WTC11 (cell line): ENCODE data around the gene CPVL.

Experiments
- JUN ChIP-seq: sonication (generic); formaldehyde crosslinking; IDR thresholded peaks from 2 replicates; pipeline ENCODE4 v1.8.0; 2023; ENCODE audit warnings: mild to moderate bottlenecking, missing genetic modification reagents
- NR1H2 ChIP-seq: sonication (generic); formaldehyde crosslinking; IDR thresholded peaks from 2 replicates; pipeline ENCODE4 v1.9.0; 2021; ENCODE audit warnings: mild to moderate bottlenecking, moderate library complexity, missing genetic modification reagents
- NR2C2 ChIP-seq: sonication (generic); formaldehyde crosslinking; IDR thresholded peaks from 2 replicates; pipeline ENCODE4 v1.8.0; 2022; ENCODE audit warnings: mild to moderate bottlenecking, missing genetic modification reagents
- SP1 ChIP-seq: sonication (generic); formaldehyde crosslinking; conservative IDR thresholded peaks from 2 replicates; pipeline ENCODE4 v1.8.1; 2022; ENCODE audit warnings: missing genetic modification reagents
- TEAD4 ChIP-seq: sonication (generic); formaldehyde crosslinking; IDR thresholded peaks from 2 replicates; pipeline ENCODE4 v1.8.0; 2022; ENCODE audit warnings: mild to moderate bottlenecking, missing genetic modification reagents
- TF ChIP-seq, protein P1 (sequence below): fragments of 200-600 bp; IDR thresholded peaks from 2 replicates; pipeline ENCODE4 v1.8.0; 2022; ENCODE audit warnings: antibody characterized with exemption
- TF ChIP-seq, protein P2 (sequence below): sonication (generic); formaldehyde crosslinking; IDR thresholded peaks from 2 replicates; pipeline ENCODE4 v1.8.0; 2022; ENCODE audit warnings: mild to moderate bottlenecking, missing genetic modification reagents
- TF ChIP-seq, protein P3 (sequence below): sonication (generic); formaldehyde crosslinking; IDR thresholded peaks from 2 replicates; pipeline ENCODE4 v1.8.1; 2023; ENCODE audit warnings: mild to moderate bottlenecking, moderate library complexity, missing genetic modification reagents
- TF ChIP-seq, protein P4 (sequence below): sonication (generic); formaldehyde crosslinking; IDR thresholded peaks from 2 replicates; pipeline ENCODE4 v1.8.1; 2022; ENCODE audit warnings: missing genetic modification reagents, borderline replicate concordance
- TF ChIP-seq, protein P5 (sequence below): sonication (generic); formaldehyde crosslinking; IDR thresholded peaks from 2 replicates; pipeline ENCODE4 v1.8.1; 2023; ENCODE audit warnings: mild to moderate bottlenecking, missing genetic modification reagents, borderline replicate concordance
- TF ChIP-seq, protein P6 (sequence below): sonication (generic); formaldehyde crosslinking; IDR thresholded peaks from 2 replicates; pipeline ENCODE4 v1.8.0; 2023; ENCODE audit warnings: missing genetic modification reagents, mild to moderate bottlenecking, borderline replicate concordance
- TF ChIP-seq, protein P7 (sequence below): sonication (generic); formaldehyde crosslinking; IDR thresholded peaks from 2 replicates; pipeline ENCODE4 v1.8.0; 2023; ENCODE audit warnings: mild to moderate bottlenecking, missing genetic modification reagents
- TF ChIP-seq, protein P8 (sequence below): sonication (generic); formaldehyde crosslinking; IDR thresholded peaks from 2 replicates; pipeline ENCODE4 v1.8.0; 2022; ENCODE audit warnings: mild to moderate bottlenecking, missing genetic modification reagents

DNA sequence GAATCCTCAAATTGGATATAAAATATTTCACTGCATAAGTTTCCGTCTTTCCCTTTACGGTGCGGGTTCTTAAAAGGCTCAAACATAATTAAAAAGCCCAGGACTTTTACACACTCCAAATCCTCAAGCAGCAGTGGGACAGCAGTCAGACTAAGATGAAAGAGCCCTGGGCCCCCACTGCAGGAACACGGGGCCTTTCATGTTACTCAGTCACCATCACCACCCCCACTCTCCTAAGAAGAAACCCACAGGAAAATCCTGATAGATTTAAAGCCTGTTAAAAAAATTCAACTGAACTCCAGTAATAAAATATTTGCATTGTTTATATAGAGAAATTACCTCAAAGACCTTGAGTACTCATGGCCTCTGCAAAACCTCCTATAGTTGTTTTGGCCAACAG, 114.2 kb downstream of the CPVL start:
- TF ChIP-seq, protein P1, sequence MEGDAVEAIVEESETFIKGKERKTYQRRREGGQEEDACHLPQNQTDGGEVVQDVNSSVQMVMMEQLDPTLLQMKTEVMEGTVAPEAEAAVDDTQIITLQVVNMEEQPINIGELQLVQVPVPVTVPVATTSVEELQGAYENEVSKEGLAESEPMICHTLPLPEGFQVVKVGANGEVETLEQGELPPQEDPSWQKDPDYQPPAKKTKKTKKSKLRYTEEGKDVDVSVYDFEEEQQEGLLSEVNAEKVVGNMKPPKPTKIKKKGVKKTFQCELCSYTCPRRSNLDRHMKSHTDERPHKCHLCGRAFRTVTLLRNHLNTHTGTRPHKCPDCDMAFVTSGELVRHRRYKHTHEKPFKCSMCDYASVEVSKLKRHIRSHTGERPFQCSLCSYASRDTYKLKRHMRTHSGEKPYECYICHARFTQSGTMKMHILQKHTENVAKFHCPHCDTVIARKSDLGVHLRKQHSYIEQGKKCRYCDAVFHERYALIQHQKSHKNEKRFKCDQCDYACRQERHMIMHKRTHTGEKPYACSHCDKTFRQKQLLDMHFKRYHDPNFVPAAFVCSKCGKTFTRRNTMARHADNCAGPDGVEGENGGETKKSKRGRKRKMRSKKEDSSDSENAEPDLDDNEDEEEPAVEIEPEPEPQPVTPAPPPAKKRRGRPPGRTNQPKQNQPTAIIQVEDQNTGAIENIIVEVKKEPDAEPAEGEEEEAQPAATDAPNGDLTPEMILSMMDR, result no peak
- TF ChIP-seq, protein P2, sequence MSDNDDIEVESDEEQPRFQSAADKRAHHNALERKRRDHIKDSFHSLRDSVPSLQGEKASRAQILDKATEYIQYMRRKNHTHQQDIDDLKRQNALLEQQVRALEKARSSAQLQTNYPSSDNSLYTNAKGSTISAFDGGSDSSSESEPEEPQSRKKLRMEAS (CRISPR knock-in tag), result no peak
- TF ChIP-seq, protein P3, sequence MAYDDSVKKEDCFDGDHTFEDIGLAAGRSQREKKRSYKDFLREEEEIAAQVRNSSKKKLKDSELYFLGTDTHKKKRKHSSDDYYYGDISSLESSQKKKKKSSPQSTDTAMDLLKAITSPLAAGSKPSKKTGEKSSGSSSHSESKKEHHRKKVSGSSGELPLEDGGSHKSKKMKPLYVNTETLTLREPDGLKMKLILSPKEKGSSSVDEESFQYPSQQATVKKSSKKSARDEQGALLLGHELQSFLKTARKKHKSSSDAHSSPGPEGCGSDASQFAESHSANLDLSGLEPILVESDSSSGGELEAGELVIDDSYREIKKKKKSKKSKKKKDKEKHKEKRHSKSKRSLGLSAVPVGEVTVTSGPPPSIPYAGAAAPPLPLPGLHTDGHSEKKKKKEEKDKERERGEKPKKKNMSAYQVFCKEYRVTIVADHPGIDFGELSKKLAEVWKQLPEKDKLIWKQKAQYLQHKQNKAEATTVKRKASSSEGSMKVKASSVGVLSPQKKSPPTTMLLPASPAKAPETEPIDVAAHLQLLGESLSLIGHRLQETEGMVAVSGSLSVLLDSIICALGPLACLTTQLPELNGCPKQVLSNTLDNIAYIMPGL (CRISPR knock-in tag), result no peak
- TF ChIP-seq, protein P4, sequence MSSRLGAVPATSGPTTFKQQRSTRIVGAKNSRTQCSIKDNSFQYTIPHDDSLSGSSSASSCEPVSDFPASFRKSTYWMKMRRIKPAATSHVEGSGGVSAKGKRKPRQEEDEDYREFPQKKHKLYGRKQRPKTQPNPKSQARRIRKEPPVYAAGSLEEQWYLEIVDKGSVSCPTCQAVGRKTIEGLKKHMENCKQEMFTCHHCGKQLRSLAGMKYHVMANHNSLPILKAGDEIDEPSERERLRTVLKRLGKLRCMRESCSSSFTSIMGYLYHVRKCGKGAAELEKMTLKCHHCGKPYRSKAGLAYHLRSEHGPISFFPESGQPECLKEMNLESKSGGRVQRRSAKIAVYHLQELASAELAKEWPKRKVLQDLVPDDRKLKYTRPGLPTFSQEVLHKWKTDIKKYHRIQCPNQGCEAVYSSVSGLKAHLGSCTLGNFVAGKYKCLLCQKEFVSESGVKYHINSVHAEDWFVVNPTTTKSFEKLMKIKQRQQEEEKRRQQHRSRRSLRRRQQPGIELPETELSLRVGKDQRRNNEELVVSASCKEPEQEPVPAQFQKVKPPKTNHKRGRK (CRISPR knock-in tag), result no peak
- TF ChIP-seq NR2C2 (CRISPR knock-in tag) (no peak), SP1 (no peak), JUN (CRISPR knock-in tag) (no peak), TEAD4 (no peak), NR1H2 (CRISPR knock-in tag) (no peak)
- TF ChIP-seq, protein P5, sequence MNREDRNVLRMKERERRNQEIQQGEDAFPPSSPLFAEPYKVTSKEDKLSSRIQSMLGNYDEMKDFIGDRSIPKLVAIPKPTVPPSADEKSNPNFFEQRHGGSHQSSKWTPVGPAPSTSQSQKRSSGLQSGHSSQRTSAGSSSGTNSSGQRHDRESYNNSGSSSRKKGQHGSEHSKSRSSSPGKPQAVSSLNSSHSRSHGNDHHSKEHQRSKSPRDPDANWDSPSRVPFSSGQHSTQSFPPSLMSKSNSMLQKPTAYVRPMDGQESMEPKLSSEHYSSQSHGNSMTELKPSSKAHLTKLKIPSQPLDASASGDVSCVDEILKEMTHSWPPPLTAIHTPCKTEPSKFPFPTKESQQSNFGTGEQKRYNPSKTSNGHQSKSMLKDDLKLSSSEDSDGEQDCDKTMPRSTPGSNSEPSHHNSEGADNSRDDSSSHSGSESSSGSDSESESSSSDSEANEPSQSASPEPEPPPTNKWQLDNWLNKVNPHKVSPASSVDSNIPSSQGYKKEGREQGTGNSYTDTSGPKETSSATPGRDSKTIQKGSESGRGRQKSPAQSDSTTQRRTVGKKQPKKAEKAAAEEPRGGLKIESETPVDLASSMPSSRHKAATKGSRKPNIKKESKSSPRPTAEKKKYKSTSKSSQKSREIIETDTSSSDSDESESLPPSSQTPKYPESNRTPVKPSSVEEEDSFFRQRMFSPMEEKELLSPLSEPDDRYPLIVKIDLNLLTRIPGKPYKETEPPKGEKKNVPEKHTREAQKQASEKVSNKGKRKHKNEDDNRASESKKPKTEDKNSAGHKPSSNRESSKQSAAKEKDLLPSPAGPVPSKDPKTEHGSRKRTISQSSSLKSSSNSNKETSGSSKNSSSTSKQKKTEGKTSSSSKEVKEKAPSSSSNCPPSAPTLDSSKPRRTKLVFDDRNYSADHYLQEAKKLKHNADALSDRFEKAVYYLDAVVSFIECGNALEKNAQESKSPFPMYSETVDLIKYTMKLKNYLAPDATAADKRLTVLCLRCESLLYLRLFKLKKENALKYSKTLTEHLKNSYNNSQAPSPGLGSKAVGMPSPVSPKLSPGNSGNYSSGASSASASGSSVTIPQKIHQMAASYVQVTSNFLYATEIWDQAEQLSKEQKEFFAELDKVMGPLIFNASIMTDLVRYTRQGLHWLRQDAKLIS (CRISPR knock-in tag), result no peak
- TF ChIP-seq, protein P6, sequence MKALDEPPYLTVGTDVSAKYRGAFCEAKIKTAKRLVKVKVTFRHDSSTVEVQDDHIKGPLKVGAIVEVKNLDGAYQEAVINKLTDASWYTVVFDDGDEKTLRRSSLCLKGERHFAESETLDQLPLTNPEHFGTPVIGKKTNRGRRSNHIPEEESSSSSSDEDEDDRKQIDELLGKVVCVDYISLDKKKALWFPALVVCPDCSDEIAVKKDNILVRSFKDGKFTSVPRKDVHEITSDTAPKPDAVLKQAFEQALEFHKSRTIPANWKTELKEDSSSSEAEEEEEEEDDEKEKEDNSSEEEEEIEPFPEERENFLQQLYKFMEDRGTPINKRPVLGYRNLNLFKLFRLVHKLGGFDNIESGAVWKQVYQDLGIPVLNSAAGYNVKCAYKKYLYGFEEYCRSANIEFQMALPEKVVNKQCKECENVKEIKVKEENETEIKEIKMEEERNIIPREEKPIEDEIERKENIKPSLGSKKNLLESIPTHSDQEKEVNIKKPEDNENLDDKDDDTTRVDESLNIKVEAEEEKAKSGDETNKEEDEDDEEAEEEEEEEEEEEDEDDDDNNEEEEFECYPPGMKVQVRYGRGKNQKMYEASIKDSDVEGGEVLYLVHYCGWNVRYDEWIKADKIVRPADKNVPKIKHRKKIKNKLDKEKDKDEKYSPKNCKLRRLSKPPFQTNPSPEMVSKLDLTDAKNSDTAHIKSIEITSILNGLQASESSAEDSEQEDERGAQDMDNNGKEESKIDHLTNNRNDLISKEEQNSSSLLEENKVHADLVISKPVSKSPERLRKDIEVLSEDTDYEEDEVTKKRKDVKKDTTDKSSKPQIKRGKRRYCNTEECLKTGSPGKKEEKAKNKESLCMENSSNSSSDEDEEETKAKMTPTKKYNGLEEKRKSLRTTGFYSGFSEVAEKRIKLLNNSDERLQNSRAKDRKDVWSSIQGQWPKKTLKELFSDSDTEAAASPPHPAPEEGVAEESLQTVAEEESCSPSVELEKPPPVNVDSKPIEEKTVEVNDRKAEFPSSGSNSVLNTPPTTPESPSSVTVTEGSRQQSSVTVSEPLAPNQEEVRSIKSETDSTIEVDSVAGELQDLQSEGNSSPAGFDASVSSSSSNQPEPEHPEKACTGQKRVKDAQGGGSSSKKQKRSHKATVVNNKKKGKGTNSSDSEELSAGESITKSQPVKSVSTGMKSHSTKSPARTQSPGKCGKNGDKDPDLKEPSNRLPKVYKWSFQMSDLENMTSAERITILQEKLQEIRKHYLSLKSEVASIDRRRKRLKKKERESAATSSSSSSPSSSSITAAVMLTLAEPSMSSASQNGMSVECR (CRISPR knock-in tag), result no peak
- TF ChIP-seq, protein P7, sequence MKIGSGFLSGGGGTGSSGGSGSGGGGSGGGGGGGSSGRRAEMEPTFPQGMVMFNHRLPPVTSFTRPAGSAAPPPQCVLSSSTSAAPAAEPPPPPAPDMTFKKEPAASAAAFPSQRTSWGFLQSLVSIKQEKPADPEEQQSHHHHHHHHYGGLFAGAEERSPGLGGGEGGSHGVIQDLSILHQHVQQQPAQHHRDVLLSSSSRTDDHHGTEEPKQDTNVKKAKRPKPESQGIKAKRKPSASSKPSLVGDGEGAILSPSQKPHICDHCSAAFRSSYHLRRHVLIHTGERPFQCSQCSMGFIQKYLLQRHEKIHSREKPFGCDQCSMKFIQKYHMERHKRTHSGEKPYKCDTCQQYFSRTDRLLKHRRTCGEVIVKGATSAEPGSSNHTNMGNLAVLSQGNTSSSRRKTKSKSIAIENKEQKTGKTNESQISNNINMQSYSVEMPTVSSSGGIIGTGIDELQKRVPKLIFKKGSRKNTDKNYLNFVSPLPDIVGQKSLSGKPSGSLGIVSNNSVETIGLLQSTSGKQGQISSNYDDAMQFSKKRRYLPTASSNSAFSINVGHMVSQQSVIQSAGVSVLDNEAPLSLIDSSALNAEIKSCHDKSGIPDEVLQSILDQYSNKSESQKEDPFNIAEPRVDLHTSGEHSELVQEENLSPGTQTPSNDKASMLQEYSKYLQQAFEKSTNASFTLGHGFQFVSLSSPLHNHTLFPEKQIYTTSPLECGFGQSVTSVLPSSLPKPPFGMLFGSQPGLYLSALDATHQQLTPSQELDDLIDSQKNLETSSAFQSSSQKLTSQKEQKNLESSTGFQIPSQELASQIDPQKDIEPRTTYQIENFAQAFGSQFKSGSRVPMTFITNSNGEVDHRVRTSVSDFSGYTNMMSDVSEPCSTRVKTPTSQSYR (CRISPR knock-in tag), result no peak
- TF ChIP-seq, protein P8, sequence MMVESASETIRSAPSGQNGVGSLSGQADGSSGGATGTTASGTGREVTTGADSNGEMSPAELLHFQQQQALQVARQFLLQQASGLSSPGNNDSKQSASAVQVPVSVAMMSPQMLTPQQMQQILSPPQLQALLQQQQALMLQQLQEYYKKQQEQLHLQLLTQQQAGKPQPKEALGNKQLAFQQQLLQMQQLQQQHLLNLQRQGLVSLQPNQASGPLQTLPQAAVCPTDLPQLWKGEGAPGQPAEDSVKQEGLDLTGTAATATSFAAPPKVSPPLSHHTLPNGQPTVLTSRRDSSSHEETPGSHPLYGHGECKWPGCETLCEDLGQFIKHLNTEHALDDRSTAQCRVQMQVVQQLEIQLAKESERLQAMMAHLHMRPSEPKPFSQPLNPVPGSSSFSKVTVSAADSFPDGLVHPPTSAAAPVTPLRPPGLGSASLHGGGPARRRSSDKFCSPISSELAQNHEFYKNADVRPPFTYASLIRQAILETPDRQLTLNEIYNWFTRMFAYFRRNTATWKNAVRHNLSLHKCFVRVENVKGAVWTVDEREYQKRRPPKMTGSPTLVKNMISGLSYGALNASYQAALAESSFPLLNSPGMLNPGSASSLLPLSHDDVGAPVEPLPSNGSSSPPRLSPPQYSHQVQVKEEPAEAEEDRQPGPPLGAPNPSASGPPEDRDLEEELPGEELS (CRISPR knock-in tag), result no peak
